Measurements from ENCODE around the gene MFNG.

MFNG gene

GRCh38 chr22:37486224-37486845 lies at the start of gene MFNG:
TSS of gene MFNG (minus strand) at chr22:37486384. CDS start at chr22:37486177, 207 bp downstream.
- TF ChIP-seq CTCF (conservative IDR thresholded peaks at IDR 0.05; ENCODE audit: low read depth, low read length): no peak
- Histone ChIP-seq H2AFZ (ENCODE audit: low read depth) (peak within 1 kb of the TSS; percentile 61; the same call in 1 of the 2 replicates), H3K4me2 (peak within 1 kb of the TSS; percentile 84), H3K4me1 (ENCODE audit: low read depth, poor library complexity, severe bottlenecking) (peaks cover 17% of the 10 kb centered on the region), H3K9ac (peak within 1 kb of the TSS; percentile 92), H4K20me1 (ENCODE audit: insufficient read depth) (no peaks in the 10 kb centered on the region), H3K4me3 (IDR thresholded peaks at IDR 0.05; ENCODE audit: insufficient read depth, low read depth, low read length) (no peak within 1 kb of the TSS), H3K27me3 (ENCODE audit: insufficient read depth, low read depth) (no peaks in the 10 kb centered on the region), H3K36me3 (ENCODE audit: insufficient read depth) (no peaks in the 10 kb centered on the region), H3K79me2 (ENCODE audit: insufficient read depth, low read depth) (peaks cover 48% of the 10 kb centered on the region), H3K27ac (peak within 1 kb of the TSS; percentile 80)

- no peak overlapping the region for H3K27ac ChIP-seq
- no peaks in the 10 kb centered on the region for H3K79me2 ChIP-seq (ENCODE audit: insufficient read depth, low read depth)
- TF ChIP-seq CTCF (conservative IDR thresholded peaks at IDR 0.05; ENCODE audit: low read depth, low read length): no peak
- H3K4me3 ChIP-seq (IDR thresholded peaks at IDR 0.05; ENCODE audit: insufficient read depth, low read depth, low read length): no peak overlapping the region
- no peak overlapping the region for H2AFZ ChIP-seq (ENCODE audit: low read depth)
- no peak overlapping the region for H3K9ac ChIP-seq
- H3K36me3 ChIP-seq (ENCODE audit: insufficient read depth): no peaks in the 10 kb centered on the region
- H3K4me1 ChIP-seq (ENCODE audit: low read depth, poor library complexity, severe bottlenecking): peaks cover 14% of the 10 kb centered on the region
- peaks cover 4% of the 10 kb centered on the region; the same call in 1 of the 2 replicates for H3K27me3 ChIP-seq (ENCODE audit: insufficient read depth, low read depth)
- H4K20me1 ChIP-seq (ENCODE audit: insufficient read depth): no peaks in the 10 kb centered on the region
- no peak overlapping the region for H3K4me2 ChIP-seq
Measured at GRCh38 chr22:37535159-37535558, 49.0 kb upstream of the MFNG start.

- H3K9ac ChIP-seq: no peak overlapping the region
- peaks cover 12% of the 10 kb centered on the region for H3K4me1 ChIP-seq (ENCODE audit: low read depth, poor library complexity, severe bottlenecking)
- no peak overlapping the region for H3K4me2 ChIP-seq
- no peak overlapping the region for H3K27ac ChIP-seq
- H3K27me3 ChIP-seq (ENCODE audit: insufficient read depth, low read depth): no peaks in the 10 kb centered on the region
- no peaks in the 10 kb centered on the region for H3K79me2 ChIP-seq (ENCODE audit: insufficient read depth, low read depth)
- H3K36me3 ChIP-seq (ENCODE audit: insufficient read depth): no peaks in the 10 kb centered on the region
- TF ChIP-seq CTCF (conservative IDR thresholded peaks at IDR 0.05; ENCODE audit: low read depth, low read length): no peak
- H3K4me3 ChIP-seq (IDR thresholded peaks at IDR 0.05; ENCODE audit: insufficient read depth, low read depth, low read length): no peak overlapping the region
- H4K20me1 ChIP-seq (ENCODE audit: insufficient read depth): no peaks in the 10 kb centered on the region
- H2AFZ ChIP-seq (ENCODE audit: low read depth): no peak overlapping the region
Measured at GRCh38 chr22:37534445-37534844, 48.3 kb upstream of the MFNG start.

GRCh38 chr22:37533995-37534394 lies 47.8 kb upstream of the MFNG start:
- Histone ChIP-seq H3K9ac (no peak overlapping the region), H3K4me1 (ENCODE audit: low read depth, poor library complexity, severe bottlenecking) (peaks cover 8% of the 10 kb centered on the region), H3K4me2 (no peak overlapping the region), H3K27me3 (ENCODE audit: insufficient read depth, low read depth) (no peaks in the 10 kb centered on the region), H3K79me2 (ENCODE audit: insufficient read depth, low read depth) (no peaks in the 10 kb centered on the region), H4K20me1 (ENCODE audit: insufficient read depth) (no peaks in the 10 kb centered on the region), H2AFZ (ENCODE audit: low read depth) (no peak overlapping the region), H3K27ac (no peak overlapping the region), H3K4me3 (IDR thresholded peaks at IDR 0.05; ENCODE audit: insufficient read depth, low read depth, low read length) (no peak overlapping the region), H3K36me3 (ENCODE audit: insufficient read depth) (no peaks in the 10 kb centered on the region)
- TF ChIP-seq CTCF (conservative IDR thresholded peaks at IDR 0.05; ENCODE audit: low read depth, low read length): no peak
